GM20431 (cell line): ENCODE data around the gene BTNL2.
"Not testable (repeated sequence)": the region's sequence is repeated elsewhere in the genome, so short reads cannot be mapped to it uniquely, and the experiment has no call there.

Source experiments
- in situ Hi-C: fragments of 300-500 bp; cut with MseI, MboI; formaldehyde crosslinking; loops from one replicate; pipeline ENCODE4 v1.15.0; 2020; ENCODE audit warnings: low sequenced_read_pairs; ENCODE audit not compliant: unreplicated experiment

Gene BTNL2

GRCh38 chr6:32371803-32372202 is 35.2 kb downstream of the BTNL2 start, which contains the start of gene TSBP1:
Gene TSBP1, minus strand, starts transcription at chr6:32371903. Its CDS starts 197 bp downstream, at chr6:32371706.
- in situ Hi-C loops = no loop called here

- in situ Hi-C loops = no loop called here
These were observed 35.8 kb downstream of the BTNL2 start for GRCh38 chr6:32371229-32371628.

- in situ Hi-C loops = no loop called here
These were observed 36.5 kb downstream of the BTNL2 start for GRCh38 chr6:32370505-32370904.

- in situ Hi-C loops = no loop called here
These were observed 37.3 kb downstream of the BTNL2 start for GRCh38 chr6:32369660-32370059.

- in situ Hi-C loops = no loop called here
These were observed 39.3 kb downstream of the BTNL2 start for GRCh38 chr6:32367644-32368043.

- in situ Hi-C loops = not testable (repeated sequence)
These were observed 47.8 kb downstream of the BTNL2 start for GRCh38 chr6:32359225-32359624.

- in situ Hi-C loops = not testable (repeated sequence)
These were observed 48.4 kb downstream of the BTNL2 start for GRCh38 chr6:32358548-32358947.

- in situ Hi-C loops = no loop called here
These were observed 52.0 kb downstream of the BTNL2 start for GRCh38 chr6:32355018-32355417.

- in situ Hi-C loops = no loop called here
These were observed 53.6 kb downstream of the BTNL2 start for GRCh38 chr6:32353348-32353747.
